AG10803 (cell line): ENCODE data around the gene RPL41.

ENCODE experiments used
- DNase-seq: peaks from one replicate; pipeline ENCODE4 v3.0.0; 2010; ENCODE audit warnings: low read depth
- H3K4me3 ChIP-seq: 2 replicates; pipeline ENCODE4 v1.5.1; 2011; ENCODE audit warnings: mild to moderate bottlenecking, low read length, control low read depth
- CTCF ChIP-seq: conservative IDR thresholded peaks from 2 replicates; pipeline ENCODE4 v1.5.1; 2011; ENCODE audit warnings: mild to moderate bottlenecking, low read length, control low read depth, inconsistent platforms

RPL41 gene

GRCh38 chr12:56165369-56165768, 48.9 kb downstream of the RPL41 start:
- DNase-seq: peak; percentile 35
- TF ChIP-seq CTCF: no peak
- no peak overlapping the region for H3K4me3 ChIP-seq
